Thymus (tissue), 11 donors: Measurements from ENCODE around the gene ZFP36L1. TPM values are rescaled to one million over a fixed set of nuclear protein-coding genes. Genes with fewer than 3 reads are reported as not detected.

ENCODE experiments used
- DNase-seq, 9 donors: peaks; one replicate each; pipeline ENCODE4 v3.0.0-alpha.2; 2013; ENCODE audit warnings: low spot score in 9 of 9, low read depth in 6 of 9, missing footprints in 1 of 9
- H3K27ac ChIP-seq, 2 donors: one replicate each; pipeline ENCODE4 v1.5.1; 2013; ENCODE audit warnings: control low read depth in 1 of 2, low read depth in 1 of 2, low read length in 1 of 2, mild to moderate bottlenecking in 1 of 2, moderate library complexity in 1 of 2
- H3K27me3 ChIP-seq, 2 donors: one replicate each; pipeline ENCODE4 v1.5.1; 2013; ENCODE audit warnings: low read length in 1 of 2; ENCODE audit not compliant: control insufficient read depth in 2 of 2, insufficient read depth in 1 of 2
- H3K36me3 ChIP-seq, 2 donors: one replicate each; pipeline ENCODE4 v1.5.1; 2013; ENCODE audit warnings: low read length in 1 of 2, mild to moderate bottlenecking in 1 of 2, moderate library complexity in 1 of 2; ENCODE audit not compliant: control insufficient read depth in 2 of 2, insufficient read depth in 2 of 2
- H3K4me1 ChIP-seq, 2 donors: one replicate each; pipeline ENCODE4 v1.5.1; 2013; ENCODE audit warnings: low read length in 2 of 2; ENCODE audit not compliant: control insufficient read depth in 2 of 2, insufficient read depth in 2 of 2
- H3K4me3 ChIP-seq, 2 donors: one replicate each; pipeline ENCODE4 v1.5.1; 2013; ENCODE audit warnings: low read length in 2 of 2, control low read depth in 1 of 2, mild to moderate bottlenecking in 1 of 2
- H3K9me3 ChIP-seq, 2 donors: one replicate each; pipeline ENCODE4 v1.5.1; 2013; ENCODE audit warnings: low read length in 1 of 2, mild to moderate bottlenecking in 1 of 2; ENCODE audit not compliant: control insufficient read depth in 2 of 2, insufficient read depth in 1 of 2
- WGBS: extraction: QIAGEN DNeasy Blood & Tissue Kit; methylation state at CpG from one replicate; pipeline ENCODE4 v1.1.7; 2013; 5-methylcytosine and 5-hydroxymethylcytosine counted together
- polyA plus RNA-seq: library from polyadenylated mRNA; stranded (reverse); fragments of 200-250 nt; gene quantifications from one replicate; pipeline ENCODE4 v1.2.3, GENCODE V29; 2013
- total RNA-seq: library from RNA; stranded (reverse); fragments of 120-200 nt; gene quantifications from one replicate; pipeline ENCODE4 v1.2.4, GENCODE V29; 2013
- donor health status: healthy.

ZFP36L1 gene
- total and polyA plus RNA-seq, 2 donors, result 30.0 to 109 TPM

DNA sequence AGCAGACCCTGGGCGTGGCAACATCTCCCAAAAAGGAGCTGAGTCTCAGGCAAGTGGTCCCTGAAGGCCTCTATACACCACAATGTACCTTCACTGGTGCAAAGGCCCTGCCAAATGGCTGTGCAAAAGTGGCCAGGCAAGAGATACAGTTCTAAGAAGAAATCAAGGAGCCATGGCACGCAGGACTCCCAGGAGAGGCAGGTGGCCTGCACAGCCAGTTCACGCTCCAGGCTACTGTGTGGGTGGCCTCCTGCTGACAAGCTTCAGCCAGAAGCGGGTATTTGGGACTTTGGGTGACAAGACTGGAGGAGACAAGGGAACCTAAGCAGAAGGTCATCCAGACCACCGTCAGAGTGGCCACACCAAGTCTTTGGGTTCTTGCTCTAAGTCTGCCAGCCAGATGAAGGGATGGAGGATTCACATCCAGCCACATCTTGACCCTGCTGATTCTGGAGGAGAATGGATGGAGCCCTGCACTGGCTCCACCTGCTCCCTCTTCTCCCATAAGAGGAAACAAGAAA is 20.5 kb upstream of the ZFP36L1 start:
- no peak overlapping the region for H3K4me3 ChIP-seq
- H3K9me3 ChIP-seq, result no peaks in the 10 kb centered on the region
- H3K36me3 ChIP-seq, result no peaks in the 10 kb centered on the region
- peaks cover 26 to 53% of the 10 kb centered on the region in 2 donors for H3K4me1 ChIP-seq
- DNase-seq, result no peak
- H3K27me3 ChIP-seq, result no peaks in the 10 kb centered on the region
- H3K27ac ChIP-seq, result peak overlapping the region in 1 of 2 donors; percentile 44
- 70% methylated on average over 5 of the region's 5 CpGs for WGBS

- WGBS, result 92% methylated on average over 10 of the region's 10 CpGs
- Histone ChIP-seq H3K4me1 (peaks cover 35 to 54% of the 10 kb centered on the region in 2 donors), H3K27ac (no peak overlapping the region)
Measured at GRCh38 chr14:68811171-68811570, 18.3 kb upstream of the ZFP36L1 start.

GRCh38 chr14:68810173-68811153 is 17.6 kb upstream of the ZFP36L1 start:
- DNase-seq, result no peak
- 87% methylated on average over 8 of the region's 8 CpGs for WGBS
- Histone ChIP-seq H3K27me3 (no peaks in the 10 kb centered on the region), H3K27ac (no peak overlapping the region), H3K36me3 (no peaks in the 10 kb centered on the region), H3K4me3 (no peak overlapping the region), H3K9me3 (peaks cover 0 to 4% of the 10 kb centered on the region in 2 donors), H3K4me1 (peaks cover 31 to 47% of the 10 kb centered on the region in 2 donors)

More at GRCh38 chr14:68811171-68811570, 18.3 kb upstream of the ZFP36L1 start:
- Histone ChIP-seq H3K27me3 (no peaks in the 10 kb centered on the region), H3K4me3 (no peak overlapping the region), H3K9me3 (peaks cover 0 to 4% of the 10 kb centered on the region in 2 donors), H3K36me3 (no peaks in the 10 kb centered on the region)
- DNase-seq, result no peak

- Histone ChIP-seq H3K27me3 (no peaks in the 10 kb centered on the region), H3K4me3 (no peak overlapping the region), H3K27ac (no peak overlapping the region), H3K4me1 (peaks cover 28 to 37% of the 10 kb centered on the region in 2 donors), H3K36me3 (no peaks in the 10 kb centered on the region), H3K9me3 (peaks cover 0 to 4% of the 10 kb centered on the region in 2 donors)
- 98% methylated on average over 4 of the region's 4 CpGs for WGBS
- DNase-seq, result no peak
Measured at GRCh38 chr14:68809524-68809923, 16.7 kb upstream of the ZFP36L1 start.

DNA sequence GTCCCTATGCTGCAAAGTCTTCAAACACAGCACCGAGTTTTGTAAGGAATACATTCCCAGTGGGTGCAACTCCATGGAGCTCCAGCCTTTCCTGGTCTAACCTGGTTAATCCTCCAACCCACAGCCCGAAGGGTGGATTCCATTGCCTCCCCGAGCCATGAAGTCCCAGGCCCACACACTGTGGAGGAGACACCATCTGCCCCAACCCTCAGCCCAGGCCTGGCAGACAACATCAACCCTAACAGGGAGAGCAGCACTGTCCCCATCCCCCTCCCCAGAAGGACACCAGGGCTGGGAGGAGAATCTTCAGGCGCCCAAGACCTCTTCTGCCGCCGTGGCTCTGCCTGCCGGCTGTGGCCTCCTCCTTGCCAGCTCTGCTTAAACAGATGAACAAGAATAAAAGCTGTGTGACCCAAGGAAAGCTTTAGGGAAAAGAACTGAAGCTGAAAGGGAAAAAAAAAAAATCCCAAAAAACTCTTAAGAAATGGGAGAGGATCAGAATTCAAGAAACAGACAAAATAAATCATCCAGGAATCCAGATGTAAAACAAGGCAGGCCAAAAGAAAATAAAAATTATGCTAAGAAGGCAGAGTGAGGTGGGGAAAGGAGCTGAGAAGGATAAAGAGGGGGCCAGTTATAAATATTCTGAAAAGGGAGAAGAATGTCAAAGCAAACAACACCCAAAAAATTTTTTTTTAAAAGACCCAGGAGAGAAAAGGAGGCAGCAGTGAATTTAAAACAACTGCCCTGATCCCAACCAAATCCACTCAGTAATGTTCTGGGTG is 16.0 kb upstream of the ZFP36L1 start:
- DNase-seq, result no peak
- peaks cover 22 to 31% of the 10 kb centered on the region in 2 donors for H3K4me1 ChIP-seq
- 97% methylated on average over 7 of the region's 7 CpGs for WGBS

DNA sequence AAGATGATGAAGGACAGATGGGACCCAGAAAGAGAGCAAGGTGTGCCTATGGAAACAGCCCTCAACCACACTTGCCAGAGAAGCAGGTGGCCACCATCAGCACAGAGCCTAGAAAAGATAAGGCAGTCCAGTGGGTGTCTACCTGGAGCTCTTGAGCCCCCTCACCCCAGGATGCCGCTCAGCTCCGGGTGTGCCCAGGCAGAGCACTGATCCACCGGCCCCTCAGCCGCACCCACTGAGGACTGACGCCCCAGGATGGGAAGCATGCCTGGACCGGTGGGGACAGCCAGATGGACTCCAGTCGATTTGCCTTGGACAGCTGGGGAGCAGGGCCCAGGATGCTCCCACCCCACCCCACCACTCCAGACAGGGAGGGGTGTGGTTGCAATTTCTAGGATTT is 15.1 kb upstream of the ZFP36L1 start:
- no peaks in the 10 kb centered on the region for H3K27me3 ChIP-seq
- 92% methylated on average over 7 of the region's 7 CpGs for WGBS
- H3K4me3 ChIP-seq, result no peak overlapping the region
- H3K36me3 ChIP-seq, result no peaks in the 10 kb centered on the region
- peaks cover 0 to 4% of the 10 kb centered on the region in 2 donors for H3K9me3 ChIP-seq
- no peak overlapping the region for H3K27ac ChIP-seq
- peaks cover 13 to 22% of the 10 kb centered on the region in 2 donors for H3K4me1 ChIP-seq
- DNase-seq, result no peak

More for the DNA sequence above, 16.0 kb upstream of the ZFP36L1 start:
- Histone ChIP-seq H3K27ac (no peak overlapping the region), H3K9me3 (peaks cover 0 to 4% of the 10 kb centered on the region in 2 donors), H3K27me3 (no peaks in the 10 kb centered on the region), H3K36me3 (no peaks in the 10 kb centered on the region), H3K4me3 (no peak overlapping the region)

GRCh38 chr14:68807148-68807600 is 14.3 kb upstream of the ZFP36L1 start:
- Histone ChIP-seq H3K27ac (peak overlapping the region in 1 of 2 donors; percentile 58), H3K36me3 (no peaks in the 10 kb centered on the region), H3K9me3 (peaks cover 0 to 4% of the 10 kb centered on the region in 2 donors), H3K4me3 (no peak overlapping the region), H3K27me3 (no peaks in the 10 kb centered on the region), H3K4me1 (peaks cover 10 to 19% of the 10 kb centered on the region in 2 donors)
- DNase-seq, result peak in 1 of 9 donors; percentile 46
- 24% methylated on average over 10 of the region's 10 CpGs for WGBS

DNA sequence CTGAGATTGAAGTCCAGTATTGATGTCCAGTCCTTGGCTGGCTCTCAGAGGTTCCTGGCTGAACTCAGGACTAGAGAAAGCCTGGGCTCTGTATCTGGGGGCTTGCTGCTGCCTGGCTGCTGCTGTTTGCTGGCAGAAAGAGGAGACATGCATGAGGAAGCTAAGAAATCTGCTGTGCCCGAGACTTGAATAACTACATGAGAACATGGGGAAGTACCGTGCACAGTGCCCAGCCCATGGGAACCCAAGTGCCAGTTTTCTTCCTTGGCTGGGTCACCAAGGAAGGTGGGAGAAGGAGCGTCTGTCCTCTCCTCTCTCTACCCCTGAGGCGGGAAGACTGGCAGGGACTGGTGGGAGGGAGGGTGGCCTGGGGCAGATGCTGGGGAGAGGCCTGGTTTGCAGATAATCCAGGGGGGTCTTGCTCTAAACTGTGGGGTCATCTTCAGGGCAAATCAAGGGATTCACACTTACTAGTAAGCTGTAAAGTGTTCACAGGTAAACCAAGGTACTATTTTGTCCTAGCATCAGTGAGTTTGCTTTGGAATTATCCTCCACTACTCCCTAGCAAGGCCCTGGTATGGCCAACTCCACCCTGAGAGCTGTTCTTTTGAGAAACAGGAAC is 13.8 kb upstream of the ZFP36L1 start:
- Histone ChIP-seq H3K36me3 (no peaks in the 10 kb centered on the region), H3K9me3 (peaks cover 0 to 4% of the 10 kb centered on the region in 2 donors), H3K4me3 (no peak overlapping the region), H3K4me1 (peaks cover 10 to 19% of the 10 kb centered on the region in 2 donors), H3K27ac (peak overlapping the region in 1 of 2 donors; percentile 58), H3K27me3 (no peaks in the 10 kb centered on the region)
- DNase-seq, result no peak
- 70% methylated on average over 4 of the region's 4 CpGs for WGBS
